Measurements from ENCODE around the gene MISP. TPM values are rescaled to one million over a fixed set of nuclear protein-coding genes. Genes with fewer than 3 reads are reported as not detected.

MISP gene
- polyA plus RNA-seq, 2 of the 4 experiments (the other 2 are of a cell fraction), result 46.5 to 62.7 TPM

DNA sequence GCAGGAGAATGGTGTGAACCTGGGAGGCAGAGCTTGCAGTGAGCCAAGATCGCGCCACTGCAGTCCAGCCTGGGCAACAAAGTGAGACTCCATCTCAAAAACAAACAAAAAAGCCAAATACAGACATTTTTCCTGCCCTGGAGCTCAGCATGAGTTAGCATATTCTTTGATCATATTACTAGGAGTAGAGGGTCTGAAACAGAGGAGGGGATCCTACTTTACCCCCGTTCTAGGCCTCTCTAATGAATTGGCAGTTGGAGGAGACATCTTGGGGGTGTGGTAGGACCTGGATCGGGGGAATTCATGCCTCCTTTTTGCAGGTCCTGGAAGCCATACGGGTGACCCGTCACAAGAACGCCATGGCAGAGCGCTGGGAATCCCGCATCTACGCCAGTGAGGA, 12.3 kb downstream of the MISP start:
- DNase-seq (ENCODE audit: low read depth in 1 of 2, low spot score in 1 of 2), result no peak
- 92% methylated on average over 10 of the region's 10 CpGs for WGBS (ENCODE audit: missing lambda C conversion rate)

DNA sequence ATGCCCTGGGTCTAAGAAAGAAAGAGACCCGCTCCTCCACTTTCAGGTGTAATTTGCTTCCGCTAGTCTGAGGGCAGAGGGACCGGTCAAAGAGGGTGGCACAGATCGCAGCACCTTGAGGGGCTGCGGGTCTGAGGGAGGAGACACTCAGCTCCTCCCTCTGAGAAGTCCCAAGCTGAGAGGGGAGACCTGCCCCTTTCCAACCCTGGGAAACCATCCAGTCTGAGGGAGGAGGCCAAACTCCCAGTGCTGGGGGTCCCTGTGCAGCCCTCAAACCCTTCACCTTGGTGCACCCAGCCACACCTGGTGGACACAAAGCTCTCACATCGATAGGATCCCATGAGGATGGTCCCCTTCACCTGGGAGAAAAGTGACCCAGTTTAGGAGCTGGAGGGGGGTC, 13.0 kb downstream of the MISP start:
- ChIA-PET CTCF (no interaction called here), POLR2A (interaction anchor here (3.1 kb wide), 1 partner anchor 11 kb away, joined by 15 read pairs; no protein-coding TSS in a partner anchor)
- FAIRE-seq, result no peak
- Histone ChIP-seq H3K9me3 (peaks cover 2% of the 10 kb centered on the region; the same call in 1 of the 3 replicates), H3K4me1 (peaks cover 9% of the 10 kb centered on the region; the same call in 2 of the 3 replicates), H3K4me3 (no peak overlapping the region), H3K4me2 (no peak overlapping the region), H3K27ac (peak overlapping the region in 1 of 2 experiments; percentile 40; a peak in 2 of 6 replicates)
- 92% methylated on average over 6 of the region's 6 CpGs for WGBS (ENCODE audit: missing lambda C conversion rate)
- no peak for DNase-seq (ENCODE audit: low read depth in 1 of 2, low spot score in 1 of 2)
- TF ChIP-seq POLR2A (IDR thresholded peaks at IDR 0.05; ENCODE audit: low read length), result no peak
- TF ChIP-seq EP300 (IDR thresholded peaks at IDR 0.05), result no peak
- peak; percentile 50 for TF ChIP-seq ZFP36 (IDR thresholded peaks at IDR 0.05; ENCODE audit: borderline replicate concordance, partially characterized antibody)
- no peak for ATAC-seq

More for the DNA sequence above, 12.3 kb downstream of the MISP start:
- ChIA-PET CTCF (no interaction called here), POLR2A (interaction anchor here (3.1 kb wide), 1 partner anchor 11 kb away, joined by 15 read pairs; no protein-coding TSS in a partner anchor)
- no peak overlapping the region for H3K4me3 ChIP-seq
- H3K4me2 ChIP-seq, result no peak overlapping the region
- H3K4me1 ChIP-seq, result peaks cover 2% of the 10 kb centered on the region; the same call in 1 of the 3 replicates
- H3K9me3 ChIP-seq, result peaks cover 8% of the 10 kb centered on the region
- H3K27ac ChIP-seq, result peak overlapping the region in 1 of 2 experiments; percentile 54; a peak in 2 of 6 replicates
- no peak for FAIRE-seq
- TF ChIP-seq FOXS1 (CRISPR knock-in tag; IDR thresholded peaks at IDR 0.05), result no peak
- peak; percentile 72; the same call in 1 of the 2 replicates for TF ChIP-seq KDM1A (IDR thresholded peaks at IDR 0.05; ENCODE audit: low read depth)
- ATAC-seq, result no peak

- FAIRE-seq (no peak), DNase-seq (ENCODE audit: low read depth in 1 of 2, low spot score in 1 of 2) (no peak), ATAC-seq (0 out of 6 replicates have a peak, but pooled peaks of 1 of the 2 experiments have one; percentile 39)
- Histone ChIP-seq H3K4me3 (no peak overlapping the region), H3K4me1 (peaks cover 11% of the 10 kb centered on the region; the same call in 2 of the 3 replicates), H3K9me3 (no peaks in the 10 kb centered on the region), H3K4me2 (no peak overlapping the region), H3K27ac (peak overlapping the region in 1 of 2 experiments; percentile 40; a peak in 2 of 6 replicates)
- ChIA-PET POLR2A (interaction anchor here (3.1 kb wide), 1 partner anchor 12 kb away, joined by 15 read pairs; no protein-coding TSS in a partner anchor), CTCF (no interaction called here)
- WGBS (ENCODE audit: missing lambda C conversion rate), result 94% methylated on average over 9 of the region's 12 CpGs
- TF ChIP-seq RCOR1 (IDR thresholded peaks at IDR 0.05; ENCODE audit: low read depth, low read length) (no peak), FOXS1 (CRISPR knock-in tag; IDR thresholded peaks at IDR 0.05) (no peak), NFE2L2 (conservative IDR thresholded peaks at IDR 0.05; ENCODE audit: low read length) (no peak), MYC (IDR thresholded peaks at IDR 0.05; ENCODE audit: borderline replicate concordance, low read length) (no peak), KDM5A (IDR thresholded peaks at IDR 0.05) (no peak), ZC3H11A (IDR thresholded peaks at IDR 0.05) (no peak), CBX2 (IDR thresholded peaks at IDR 0.05; ENCODE audit: borderline replicate concordance, low read depth) (no peak), NPAS2 (CRISPR knock-in tag; IDR thresholded peaks at IDR 0.05; ENCODE audit: borderline replicate concordance) (no peak), ZSCAN20 (CRISPR knock-in tag; IDR thresholded peaks at IDR 0.05) (no peak), POLR2A (IDR thresholded peaks at IDR 0.05; ENCODE audit: low read length) (no peak), PHF8 (IDR thresholded peaks at IDR 0.05; ENCODE audit: borderline replicate concordance, low read depth) (no peak), RFX5 (IDR thresholded peaks at IDR 0.05) (no peak), CHD4 (IDR thresholded peaks at IDR 0.05; ENCODE audit: borderline replicate concordance) (no peak)
- TF ChIP-seq, protein P1, sequence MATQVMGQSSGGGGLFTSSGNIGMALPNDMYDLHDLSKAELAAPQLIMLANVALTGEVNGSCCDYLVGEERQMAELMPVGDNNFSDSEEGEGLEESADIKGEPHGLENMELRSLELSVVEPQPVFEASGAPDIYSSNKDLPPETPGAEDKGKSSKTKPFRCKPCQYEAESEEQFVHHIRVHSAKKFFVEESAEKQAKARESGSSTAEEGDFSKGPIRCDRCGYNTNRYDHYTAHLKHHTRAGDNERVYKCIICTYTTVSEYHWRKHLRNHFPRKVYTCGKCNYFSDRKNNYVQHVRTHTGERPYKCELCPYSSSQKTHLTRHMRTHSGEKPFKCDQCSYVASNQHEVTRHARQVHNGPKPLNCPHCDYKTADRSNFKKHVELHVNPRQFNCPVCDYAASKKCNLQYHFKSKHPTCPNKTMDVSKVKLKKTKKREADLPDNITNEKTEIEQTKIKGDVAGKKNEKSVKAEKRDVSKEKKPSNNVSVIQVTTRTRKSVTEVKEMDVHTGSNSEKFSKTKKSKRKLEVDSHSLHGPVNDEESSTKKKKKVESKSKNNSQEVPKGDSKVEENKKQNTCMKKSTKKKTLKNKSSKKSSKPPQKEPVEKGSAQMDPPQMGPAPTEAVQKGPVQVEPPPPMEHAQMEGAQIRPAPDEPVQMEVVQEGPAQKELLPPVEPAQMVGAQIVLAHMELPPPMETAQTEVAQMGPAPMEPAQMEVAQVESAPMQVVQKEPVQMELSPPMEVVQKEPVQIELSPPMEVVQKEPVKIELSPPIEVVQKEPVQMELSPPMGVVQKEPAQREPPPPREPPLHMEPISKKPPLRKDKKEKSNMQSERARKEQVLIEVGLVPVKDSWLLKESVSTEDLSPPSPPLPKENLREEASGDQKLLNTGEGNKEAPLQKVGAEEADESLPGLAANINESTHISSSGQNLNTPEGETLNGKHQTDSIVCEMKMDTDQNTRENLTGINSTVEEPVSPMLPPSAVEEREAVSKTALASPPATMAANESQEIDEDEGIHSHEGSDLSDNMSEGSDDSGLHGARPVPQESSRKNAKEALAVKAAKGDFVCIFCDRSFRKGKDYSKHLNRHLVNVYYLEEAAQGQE (IDR thresholded peaks at IDR 0.05), result no peak
Observed at GRCh38 chr19:764301-764700, 13.4 kb downstream of the MISP start.
